CD4-positive, alpha-beta T cell treated with Interleukin-1 beta for 1 hour (primary cell): ENCODE measurements around the gene IL5RA.

Experiments used
- DNase-seq, 2 donors: peaks; one replicate each; pipeline ENCODE4 v3.0.0-alpha.2; 2020 to 2022

The IL5RA gene

GRCh38 chr3:3064297-3064696, 45.9 kb downstream of the IL5RA start:
- no peak for DNase-seq

GRCh38 chr3:3059645-3060044, 50.5 kb downstream of the IL5RA start:
- DNase-seq: no peak

- no peak for DNase-seq
These were observed 56.2 kb downstream of the IL5RA start for GRCh38 chr3:3053974-3054373.

- DNase-seq: no peak
These were observed 71.8 kb downstream of the IL5RA start for GRCh38 chr3:3038201-3038991.

GRCh38 chr3:3037156-3037555, 73.0 kb downstream of the IL5RA start:
- no peak for DNase-seq

GRCh38 chr3:3031326-3031725, 78.8 kb downstream of the IL5RA start:
- DNase-seq: no peak

GRCh38 chr3:3027976-3028567, 82.1 kb downstream of the IL5RA start:
- DNase-seq: peak in 1 of 2 donors; percentile 27

- DNase-seq: no peak
These were observed 86.9 kb downstream of the IL5RA start for GRCh38 chr3:3023111-3023745.

GRCh38 chr3:3020209-3020608, 90.0 kb downstream of the IL5RA start:
- no peak for DNase-seq
